Pancreas (tissue), 10 donors: Measurements from ENCODE around the gene KRT23. TPM values are rescaled to one million over a fixed set of nuclear protein-coding genes. Genes with fewer than 3 reads are reported as not detected.
"Not testable (repeated sequence)": the region's sequence is repeated elsewhere in the genome, so short reads cannot be mapped to it uniquely, and the experiment has no call there.

Source experiments
- ATAC-seq, 4 donors: fragments of 200-7000 bp; cut with Tn5 transposase; one replicate each; pipeline versions ENCODE4 v1.8.0 to v1.9.1; 2020; ENCODE audit warnings: mild to moderate bottlenecking in 4 of 4, moderate library complexity in 4 of 4
- DNase-seq, 6 donors: peaks; one replicate each; pipeline ENCODE4 v3.0.0-alpha.2; 2020
- FAIRE-seq: peaks from 2 replicates; lab custom pipeline; 2012; peaks lifted over from hg19 to GRCh38; lab: Jason Lieb, UNC
- H3K27ac ChIP-seq, 4 donors: fragments of 200-600 bp; sonication (generic); 1 replicate in 3 of 4; 2 replicates in 1 of 4; pipeline versions ENCODE4 v1.5.0 to v1.8.0; 2020
- H3K27me3 ChIP-seq, 4 donors: fragments of 200-600 bp; one replicate each; pipeline ENCODE4 v1.8.0; 2021
- H3K36me3 ChIP-seq, 3 donors: fragments of 200-600 bp; sonication (generic) in 1 of 3; one replicate each; pipeline versions ENCODE4 v1.5.0 to v1.8.0; 2020 to 2021
- H3K4me1 ChIP-seq, 3 donors: fragments of 200-600 bp; one replicate each; pipeline ENCODE4 v1.8.0; 2021
- H3K4me3 ChIP-seq, 4 donors: fragments of 200-600 bp; sonication (generic) in 2 of 4; one replicate each; pipeline versions ENCODE4 v1.5.0 to v1.8.0; 2020 to 2021
- H3K9me3 ChIP-seq, 4 donors: fragments of 200-600 bp; one replicate each; pipeline ENCODE4 v1.8.0; 2021
- CTCF ChIP-seq, 4 donors: fragments of 200-600 bp; sonication (generic) in 3 of 4; IDR thresholded peaks; one replicate each; pipeline versions ENCODE4 v1.5.0 to v1.8.0; 2021; ENCODE audit warnings: antibody characterized with exemption in 4 of 4
- WGBS, 2 donors: extraction: QIAGEN DNeasy Blood & Tissue Kit; methylation state at CpG; one replicate each; pipeline ENCODE4 v1.1.7; 2013; 5-methylcytosine and 5-hydroxymethylcytosine counted together
- intact Hi-C, 3 donors: fragments of 100-400 bp; cut with DNase I; formaldehyde crosslinking; loops; one replicate each; pipeline versions ENCODE4 v1.11.1 to v1.14.2; 2022
- polyA plus RNA-seq, 2 donors: library from polyadenylated mRNA; stranded (reverse); fragments of 200-250 nt; gene quantifications; one replicate each; pipeline ENCODE4 v1.2.3, GENCODE V29; 2013
- total RNA-seq, 6 donors: library from RNA; stranded (reverse); fragmentation: NEBNext Ultra II Directional in 4 of 6; extraction: Animal tissue kit (Norgen Biotek cat#: 25700) in 4 of 6; gene quantifications; one replicate each; pipeline versions ENCODE4 v1.2.1 to v1.2.4, GENCODE V29; 2021 to 2023
- donor health status: healthy with polysubstance abuse.
- donor health status: DM: no; HTN: no; CAD: no; lungs with moderate emphysema.
- donor health status: DM: no; HTN: no; CAD: no.
- donor health status: control.
- donor health status: control.
- donor health status: Bipolar disorder and iron deficiency.
- donor health status: DM: yes; HTN: yes; CAD: no.
- donor health status: DM: no; HTN: no; CAD: no.
- donor health status: DM: no; HTN: no; CAD: no.
- donor health status: DM: yes; HTN: yes; CAD: no.

The KRT23 gene
- total and polyA plus RNA-seq, 8 donors: 0.59 to 17.7 (median 1.1) TPM

DNA sequence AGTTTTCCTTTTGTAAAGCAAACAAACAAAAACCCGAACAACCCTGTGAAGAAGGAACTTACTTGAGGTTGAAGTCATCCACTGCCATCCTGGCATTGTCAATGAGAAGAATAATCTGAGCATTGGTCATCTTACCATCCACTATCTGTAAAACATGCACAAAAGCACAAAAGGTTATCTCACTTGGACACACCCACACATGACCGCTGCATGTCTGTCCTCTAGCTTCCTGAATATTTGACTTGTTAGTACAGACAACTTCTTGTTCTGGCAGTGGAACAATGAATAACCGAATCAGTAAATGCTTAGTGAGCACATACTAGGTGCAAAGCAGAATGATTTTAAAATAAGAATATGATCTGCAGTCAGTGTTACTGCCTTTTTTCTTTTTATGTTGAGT is 6.1 kb downstream of the KRT23 start:
- intact Hi-C loops: no loop called here
- H3K4me1 ChIP-seq: no peaks in the 10 kb centered on the region
- no peak overlapping the region for H3K4me3 ChIP-seq
- FAIRE-seq (no peak), DNase-seq (no peak), ATAC-seq (no peak)
- H3K27ac ChIP-seq: no peak overlapping the region
- H3K9me3 ChIP-seq: no peaks in the 10 kb centered on the region
- TF ChIP-seq CTCF (IDR thresholded peaks at IDR 0.05): no peak
- H3K27me3 ChIP-seq: no peaks in the 10 kb centered on the region
- WGBS, 2 donors: 54 to 60% methylated on average over 3 of the region's 3 CpGs
- no peaks in the 10 kb centered on the region for H3K36me3 ChIP-seq

DNA sequence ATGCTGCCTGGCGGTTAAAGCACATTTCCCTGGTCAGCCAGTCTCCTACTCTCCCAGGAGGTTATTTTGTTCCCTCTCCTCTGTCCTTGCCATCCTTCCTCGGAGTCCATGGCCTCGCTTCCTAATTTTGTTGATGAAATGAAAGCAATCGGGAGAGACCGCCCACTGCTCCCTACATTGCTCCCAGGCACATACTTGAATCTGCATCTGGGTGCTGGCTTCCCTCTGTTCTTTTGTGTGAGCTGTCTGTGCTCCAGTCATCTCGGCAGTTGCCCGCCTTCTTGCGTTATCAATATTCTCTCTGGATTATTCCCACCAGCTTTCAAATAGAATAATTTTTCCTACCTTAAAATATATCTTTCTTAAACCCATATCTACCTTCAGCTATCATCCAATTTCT is 11.1 kb downstream of the KRT23 start:
- ATAC-seq (no peak), FAIRE-seq (no peak), DNase-seq (no peak)
- intact Hi-C loops: no loop called here
- no peak overlapping the region for H3K27ac ChIP-seq
- H3K36me3 ChIP-seq: no peaks in the 10 kb centered on the region
- WGBS, 2 donors: 72 to 77% methylated on average over 8 of the region's 8 CpGs
- no peaks in the 10 kb centered on the region for H3K9me3 ChIP-seq
- no peak for TF ChIP-seq CTCF (IDR thresholded peaks at IDR 0.05)
- no peaks in the 10 kb centered on the region for H3K4me1 ChIP-seq
- peaks cover 0 to 7% (median 0%) of the 10 kb centered on the region in 4 donors for H3K27me3 ChIP-seq
- no peak overlapping the region for H3K4me3 ChIP-seq

GRCh38 chr17:40922239-40922638 is 15.2 kb downstream of the KRT23 start:
- ATAC-seq (peak in 3 of 4 donors; percentile 56 to 92 (median 90)), DNase-seq (peak in 1 of 6 donors; percentile 40), FAIRE-seq (no peak)
- Histone ChIP-seq H3K9me3 (no peaks in the 10 kb centered on the region), H3K4me3 (no peak overlapping the region), H3K36me3 (no peaks in the 10 kb centered on the region), H3K4me1 (no peaks in the 10 kb centered on the region), H3K27ac (peak overlapping the region in 2 of 4 donors; percentile 22 to 30), H3K27me3 (peaks cover 0 to 7% (median 0%) of the 10 kb centered on the region in 4 donors)
- intact Hi-C loops: no loop called here
- WGBS, 2 donors: 57 to 61% methylated on average over 2 of the region's 2 CpGs
- no peak for TF ChIP-seq CTCF (IDR thresholded peaks at IDR 0.05)

- H3K27me3 ChIP-seq: peaks cover 0 to 6% (median 0%) of the 10 kb centered on the region in 4 donors
- no peak for DNase-seq
- H3K9me3 ChIP-seq: no peaks in the 10 kb centered on the region
- H3K36me3 ChIP-seq: no peaks in the 10 kb centered on the region
- TF ChIP-seq CTCF (IDR thresholded peaks at IDR 0.05): no peak
- no peak for ATAC-seq
- 79 to 80% methylated on average over 2 of the region's 2 CpGs for WGBS, 2 donors
- no peak overlapping the region for H3K4me3 ChIP-seq
- no peak overlapping the region for H3K27ac ChIP-seq
- intact Hi-C loops: no loop called here
- FAIRE-seq: no peak
- peaks cover 0 to under 1% (median 0%) of the 10 kb centered on the region in 3 donors for H3K4me1 ChIP-seq
Observed at GRCh38 chr17:40921026-40921425, 16.4 kb downstream of the KRT23 start.

DNA sequence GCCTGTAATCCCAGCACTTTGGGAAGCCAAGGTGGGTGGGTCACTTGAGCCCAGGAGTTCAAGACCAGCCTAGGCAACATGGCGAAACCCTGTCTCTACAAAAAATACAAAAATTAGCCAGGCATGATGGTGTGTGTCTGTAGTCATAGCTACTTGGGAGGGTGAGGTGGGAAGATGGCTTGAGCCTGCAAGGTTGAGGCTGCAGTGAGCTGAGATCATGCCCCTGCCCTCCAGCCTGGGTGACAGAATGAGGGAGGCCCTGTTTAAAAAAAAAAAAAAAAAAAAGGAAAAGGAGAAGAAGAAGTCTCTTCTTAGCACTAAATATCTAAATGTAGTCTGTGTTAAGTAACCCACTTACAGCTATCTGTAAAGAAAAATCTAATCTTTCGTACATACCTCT is 20.3 kb downstream of the KRT23 start:
- FAIRE-seq, H3K4me1 ChIP-seq, H3K36me3 ChIP-seq, DNase-seq, H3K27ac ChIP-seq, H3K27me3 ChIP-seq, ATAC-seq, H3K4me3 ChIP-seq, H3K9me3 ChIP-seq, intact Hi-C loops: not testable (repeated sequence)
- 89 to 95% methylated on average over 2 of the region's 2 CpGs for WGBS, 2 donors
